ENCODE measurements around the gene CEBPA. TPM values are rescaled to one million over a fixed set of nuclear protein-coding genes. Genes with fewer than 3 reads are reported as not detected.

The CEBPA gene
- total RNA-seq, 1 experiment from 2014 or later, result 1.2 TPM

GRCh38 chr19:33266974-33267484 is 35.3 kb downstream of the CEBPA start:
- intact Hi-C loops (cut with micrococcal nuclease; ENCODE audit: unreplicated experiment), result no loop called here
- Mint-ChIP-seq H3K36me3 (ENCODE audit: insufficient read depth, unreplicated experiment) (no peaks in the 10 kb centered on the region), H3K9me3 (ENCODE audit: low read depth, unreplicated experiment) (no peaks in the 10 kb centered on the region), H3K4me1 (ENCODE audit: low read depth, unreplicated experiment) (no peaks in the 10 kb centered on the region), H3K27ac (ENCODE audit: unreplicated experiment) (no peak overlapping the region), H3K4me3 (ENCODE audit: low read depth, unreplicated experiment) (no peak overlapping the region), H3K27me3 (ENCODE audit: unreplicated experiment) (peaks cover 34% of the 10 kb centered on the region)
- DNase-seq, result no peak
- TF ChIP-seq CTCF (IDR thresholded peaks at IDR 0.05; ENCODE audit: unreplicated experiment), result no peak
- CTCF ChIA-PET, result no interaction called here
- BruUV-seq (replicated peaks), result no TSS peak

- CTCF ChIA-PET, result no interaction called here
- Mint-ChIP-seq H3K27me3 (ENCODE audit: unreplicated experiment) (peaks cover 46% of the 10 kb centered on the region), H3K4me3 (ENCODE audit: low read depth, unreplicated experiment) (no peak overlapping the region), H3K4me1 (ENCODE audit: low read depth, unreplicated experiment) (no peaks in the 10 kb centered on the region), H3K36me3 (ENCODE audit: insufficient read depth, unreplicated experiment) (no peaks in the 10 kb centered on the region), H3K27ac (ENCODE audit: unreplicated experiment) (no peak overlapping the region), H3K9me3 (ENCODE audit: low read depth, unreplicated experiment) (no peaks in the 10 kb centered on the region)
- no TSS peak for BruUV-seq (replicated peaks)
- DNase-seq, result no peak
- intact Hi-C loops (cut with micrococcal nuclease; ENCODE audit: unreplicated experiment), result no loop called here
- TF ChIP-seq CTCF (IDR thresholded peaks at IDR 0.05; ENCODE audit: unreplicated experiment), result no peak
Measured at GRCh38 chr19:33264881-33265445, 37.4 kb downstream of the CEBPA start.

- intact Hi-C loops (cut with micrococcal nuclease; ENCODE audit: unreplicated experiment), result no loop called here
- no peak overlapping the region for H3K4me3 Mint-ChIP-seq (ENCODE audit: low read depth, unreplicated experiment)
- TF ChIP-seq CTCF (IDR thresholded peaks at IDR 0.05; ENCODE audit: unreplicated experiment), result no peak
- no TSS peak for BruUV-seq (replicated peaks)
- no peaks in the 10 kb centered on the region for H3K36me3 Mint-ChIP-seq (ENCODE audit: insufficient read depth, unreplicated experiment)
- DNase-seq, result no peak
- H3K27me3 Mint-ChIP-seq (ENCODE audit: unreplicated experiment), result peaks cover 61% of the 10 kb centered on the region
- CTCF ChIA-PET, result no interaction called here
- H3K27ac Mint-ChIP-seq (ENCODE audit: unreplicated experiment), result no peak overlapping the region
- no peaks in the 10 kb centered on the region for H3K9me3 Mint-ChIP-seq (ENCODE audit: low read depth, unreplicated experiment)
- H3K4me1 Mint-ChIP-seq (ENCODE audit: low read depth, unreplicated experiment), result no peaks in the 10 kb centered on the region
Measured at GRCh38 chr19:33263325-33264023, 38.9 kb downstream of the CEBPA start.

- H3K36me3 Mint-ChIP-seq (ENCODE audit: insufficient read depth, unreplicated experiment), result no peaks in the 10 kb centered on the region
- H3K9me3 Mint-ChIP-seq (ENCODE audit: low read depth, unreplicated experiment), result no peaks in the 10 kb centered on the region
- intact Hi-C loops (cut with micrococcal nuclease; ENCODE audit: unreplicated experiment), result no loop called here
- H3K27ac Mint-ChIP-seq (ENCODE audit: unreplicated experiment), result no peak overlapping the region
- no peak overlapping the region for H3K4me3 Mint-ChIP-seq (ENCODE audit: low read depth, unreplicated experiment)
- H3K27me3 Mint-ChIP-seq (ENCODE audit: unreplicated experiment), result peaks cover 79% of the 10 kb centered on the region
- TF ChIP-seq CTCF (IDR thresholded peaks at IDR 0.05; ENCODE audit: unreplicated experiment), result no peak
- DNase-seq, result no peak
- CTCF ChIA-PET, result no interaction called here
- BruUV-seq (replicated peaks), result no TSS peak
- H3K4me1 Mint-ChIP-seq (ENCODE audit: low read depth, unreplicated experiment), result no peaks in the 10 kb centered on the region
Measured at GRCh38 chr19:33261511-33262189, 40.7 kb downstream of the CEBPA start.
